Cardiac muscle cell (in vitro differentiated cells and primary cell): ENCODE results near the gene C17orf50. TPM values are rescaled to one million over a fixed set of nuclear protein-coding genes. Genes with fewer than 3 reads are reported as not detected.

Source experiments
- DNase-seq, 2 donors: peaks; one replicate each; pipeline versions ENCODE4 v3.0.0 to v3.0.0-alpha.2; 2010 to 2017; ENCODE audit warnings: low read depth in 1 of 2, low spot score in 1 of 2
- H3K27ac ChIP-seq: fragments of 200-600 bp; sonication (generic); 2 replicates; pipeline ENCODE4 v1.5.1; 2016
- H3K27me3 ChIP-seq: fragments of 200-600 bp; sonication (generic); 2 replicates; pipeline ENCODE4 v1.6.0; 2016; ENCODE audit warnings: control low read depth
- H3K36me3 ChIP-seq: fragments of 200-600 bp; sonication (generic); 2 replicates; pipeline ENCODE4 v1.5.1; 2016; ENCODE audit warnings: control low read depth
- H3K4me1 ChIP-seq: fragments of 200-600 bp; sonication (generic); 2 replicates; pipeline ENCODE4 v1.8.1; 2017; ENCODE audit warnings: low read depth, mild to moderate bottlenecking, mixed run types
- H3K4me3 ChIP-seq: fragments of 200-600 bp; sonication (generic); 2 replicates; pipeline ENCODE4 v1.5.1; 2016; ENCODE audit warnings: mild to moderate bottlenecking
- H3K9me3 ChIP-seq: fragments of 200-600 bp; sonication (generic); 2 replicates; pipeline ENCODE4 v1.5.1; 2017; ENCODE audit warnings: low read depth, mild to moderate bottlenecking, control low read depth
- polyA plus RNA-seq: library from polyadenylated mRNA; unstranded; fragments of >200 nt; fragmentation: Nextera tagmentation; extraction: Ambion mirVana; gene quantifications from 2 replicates; pipeline ENCODE4 v1.2.1, GENCODE V29; 2016
- total RNA-seq: library from RNA; depleted of rRNA; stranded (reverse); fragments of >200 nt; gene quantifications from 2 replicates; pipeline ENCODE4 v1.2.3, GENCODE V29; 2016
- TF ChIP-seq, protein P1 (sequence below): IDR thresholded peaks from 2 replicates; pipeline ENCODE4 v1.5.1; 2012; ENCODE audit warnings: low read depth, mild to moderate bottlenecking, low read length

The C17orf50 gene
- total and polyA plus RNA-seq, 2 experiments from 2014 or later, result 0.74 to 1.2 TPM

GRCh38 chr17:35744830-35745229 is 15.9 kb upstream of the C17orf50 start:
- Histone ChIP-seq H3K36me3 (no peaks in the 10 kb centered on the region), H3K27me3 (no peaks in the 10 kb centered on the region), H3K4me3 (no peak overlapping the region), H3K27ac (no peak overlapping the region), H3K4me1 (no peaks in the 10 kb centered on the region), H3K9me3 (no peaks in the 10 kb centered on the region)
- TF ChIP-seq, protein P1, sequence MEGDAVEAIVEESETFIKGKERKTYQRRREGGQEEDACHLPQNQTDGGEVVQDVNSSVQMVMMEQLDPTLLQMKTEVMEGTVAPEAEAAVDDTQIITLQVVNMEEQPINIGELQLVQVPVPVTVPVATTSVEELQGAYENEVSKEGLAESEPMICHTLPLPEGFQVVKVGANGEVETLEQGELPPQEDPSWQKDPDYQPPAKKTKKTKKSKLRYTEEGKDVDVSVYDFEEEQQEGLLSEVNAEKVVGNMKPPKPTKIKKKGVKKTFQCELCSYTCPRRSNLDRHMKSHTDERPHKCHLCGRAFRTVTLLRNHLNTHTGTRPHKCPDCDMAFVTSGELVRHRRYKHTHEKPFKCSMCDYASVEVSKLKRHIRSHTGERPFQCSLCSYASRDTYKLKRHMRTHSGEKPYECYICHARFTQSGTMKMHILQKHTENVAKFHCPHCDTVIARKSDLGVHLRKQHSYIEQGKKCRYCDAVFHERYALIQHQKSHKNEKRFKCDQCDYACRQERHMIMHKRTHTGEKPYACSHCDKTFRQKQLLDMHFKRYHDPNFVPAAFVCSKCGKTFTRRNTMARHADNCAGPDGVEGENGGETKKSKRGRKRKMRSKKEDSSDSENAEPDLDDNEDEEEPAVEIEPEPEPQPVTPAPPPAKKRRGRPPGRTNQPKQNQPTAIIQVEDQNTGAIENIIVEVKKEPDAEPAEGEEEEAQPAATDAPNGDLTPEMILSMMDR, result no peak
- DNase-seq, result no peak

DNA sequence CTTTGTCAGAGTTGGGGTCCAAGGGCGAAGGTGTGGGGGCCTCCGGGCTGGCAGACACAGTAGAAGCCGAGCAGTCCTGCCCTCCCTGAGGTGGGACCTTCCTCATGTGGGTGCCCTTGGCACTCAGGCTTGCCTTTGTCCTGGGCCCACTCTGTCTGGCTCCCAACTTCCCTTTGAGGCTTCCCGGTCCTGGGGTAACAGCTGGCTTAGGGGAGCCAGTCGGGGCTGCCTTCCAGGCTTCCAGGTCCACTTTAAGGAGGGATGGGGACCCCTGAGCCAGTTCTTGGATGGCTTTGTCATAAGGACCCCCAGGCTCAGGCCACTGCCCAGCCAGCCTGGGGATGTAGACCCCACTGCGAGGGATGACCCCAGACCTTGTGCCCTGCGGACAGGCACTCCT is 15.4 kb upstream of the C17orf50 start:
- H3K27me3 ChIP-seq, result no peaks in the 10 kb centered on the region
- DNase-seq, result no peak

GRCh38 chr17:35745749-35746320 is 14.9 kb upstream of the C17orf50 start:
- Histone ChIP-seq H3K27me3 (no peaks in the 10 kb centered on the region), H3K4me1 (no peaks in the 10 kb centered on the region), H3K36me3 (no peaks in the 10 kb centered on the region), H3K4me3 (no peak overlapping the region), H3K27ac (no peak overlapping the region), H3K9me3 (no peaks in the 10 kb centered on the region)
- no peak for DNase-seq
- TF ChIP-seq, protein P1, result no peak

More for the DNA sequence above, 15.4 kb upstream of the C17orf50 start:
- H3K4me3 ChIP-seq, result no peak overlapping the region
- no peaks in the 10 kb centered on the region for H3K4me1 ChIP-seq
- TF ChIP-seq, protein P1, result no peak
- H3K27ac ChIP-seq, result no peak overlapping the region
- no peaks in the 10 kb centered on the region for H3K9me3 ChIP-seq
- H3K36me3 ChIP-seq, result no peaks in the 10 kb centered on the region

DNA sequence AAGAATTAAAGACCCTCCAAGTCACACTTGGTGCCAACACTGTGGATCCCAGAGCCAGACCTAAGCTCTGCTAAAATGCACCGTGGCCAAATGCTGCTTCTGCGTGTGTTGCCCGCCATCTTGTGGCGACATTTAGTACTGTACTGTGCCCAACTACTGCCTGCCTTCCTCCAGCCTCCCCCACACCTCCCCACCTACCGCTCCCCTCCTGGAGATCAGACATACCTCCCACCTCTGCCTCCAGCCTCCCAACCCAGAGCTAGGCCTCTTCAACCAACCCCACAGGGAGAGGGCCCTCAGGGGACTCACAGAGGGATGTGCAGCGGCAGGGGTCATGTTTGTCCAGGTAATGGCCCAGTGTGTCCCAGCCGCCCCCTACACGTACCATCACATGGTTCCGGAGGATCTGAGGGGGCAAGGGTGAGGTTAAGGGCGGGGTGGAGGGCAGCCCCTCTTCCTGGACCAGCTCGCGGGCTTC is 13.1 kb upstream of the C17orf50 start:
- peak; percentile 87 to 88 for DNase-seq
- Histone ChIP-seq H3K36me3 (no peaks in the 10 kb centered on the region), H3K4me3 (no peak overlapping the region), H3K9me3 (no peaks in the 10 kb centered on the region), H3K27me3 (no peaks in the 10 kb centered on the region), H3K27ac (no peak overlapping the region), H3K4me1 (no peaks in the 10 kb centered on the region)
- TF ChIP-seq, protein P1, result peak; percentile 76

DNA sequence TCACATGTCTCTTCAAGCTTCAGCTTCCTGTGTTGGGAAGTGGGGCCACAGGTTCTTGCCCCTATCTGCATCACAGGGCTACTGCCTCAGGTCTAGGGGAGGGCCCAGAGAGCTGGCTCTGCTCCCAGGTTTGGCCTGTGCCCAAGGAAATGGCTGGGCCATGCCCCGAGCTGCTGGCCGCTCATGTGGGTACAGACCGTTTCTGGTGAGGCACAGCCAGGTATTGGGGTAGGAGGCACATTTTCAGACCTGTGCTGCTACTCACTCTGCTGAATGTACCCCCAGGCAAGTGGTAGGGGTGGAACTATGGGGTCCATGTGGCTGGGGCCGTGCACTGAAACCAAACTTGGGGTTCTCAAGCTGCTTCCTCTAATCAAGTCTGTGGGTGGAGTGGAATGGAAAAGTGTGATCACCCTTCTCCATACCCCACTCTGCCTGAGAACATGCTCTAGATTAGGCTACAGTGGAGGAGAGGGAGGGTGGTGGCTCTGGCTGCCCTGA is 12.3 kb upstream of the C17orf50 start:
- DNase-seq, result peak in 1 of 2 donors; percentile 26
- no peak overlapping the region for H3K27ac ChIP-seq
- H3K36me3 ChIP-seq, result no peaks in the 10 kb centered on the region
- TF ChIP-seq, protein P1, result no peak
- H3K4me3 ChIP-seq, result no peak overlapping the region
- H3K4me1 ChIP-seq, result no peaks in the 10 kb centered on the region
- no peaks in the 10 kb centered on the region for H3K27me3 ChIP-seq
- H3K9me3 ChIP-seq, result no peaks in the 10 kb centered on the region
